Mesendoderm (in vitro differentiated cells): ENCODE data around the gene LMX1A.

ENCODE experiments used
- DNase-seq: peaks from one replicate; pipeline ENCODE4 v3.0.0; 2013
- H2AK5ac ChIP-seq: 2 replicates; pipeline ENCODE4 v1.6.1; 2013; ENCODE audit warnings: low read length, inconsistent platforms
- H2BK120ac ChIP-seq: 2 replicates; pipeline ENCODE4 v1.6.1; 2013; ENCODE audit warnings: low read depth, mild to moderate bottlenecking, low read length, moderate library complexity, mixed read lengths
- H2BK15ac ChIP-seq: replicated peaks from 2 replicates; pipeline ENCODE4 v1.6.1; 2013; ENCODE audit warnings: low read depth, mild to moderate bottlenecking, moderate library complexity
- H2BK5ac ChIP-seq: 2 replicates; pipeline ENCODE4 v1.6.1; 2013; ENCODE audit warnings: low read length, inconsistent platforms
- H3K18ac ChIP-seq: 2 replicates; pipeline ENCODE4 v1.6.1; 2013; ENCODE audit warnings: mild to moderate bottlenecking, low read length, mixed read lengths
- H3K23ac ChIP-seq: one replicate; pipeline ENCODE4 v1.6.1; 2013; ENCODE audit warnings: low read length
- H3K27ac ChIP-seq: 2 replicates; pipeline ENCODE4 v1.5.1; 2013; ENCODE audit warnings: low read depth, mild to moderate bottlenecking, inconsistent platforms, low read length, moderate library complexity
- H3K27me3 ChIP-seq: 2 replicates; pipeline ENCODE4 v1.6.1; 2013; ENCODE audit warnings: low read length, control low read depth, mild to moderate bottlenecking, inconsistent platforms; ENCODE audit not compliant: insufficient read depth, poor library complexity
- H3K36me3 ChIP-seq: 2 replicates; pipeline ENCODE4 v1.6.1; 2013; ENCODE audit warnings: low read length, inconsistent platforms; ENCODE audit not compliant: control insufficient read depth, insufficient read depth
- H3K4ac ChIP-seq: one replicate; pipeline ENCODE4 v1.6.1; 2013; ENCODE audit warnings: low read depth, mild to moderate bottlenecking, low read length, moderate library complexity
- H3K4me1 ChIP-seq: 2 replicates; pipeline ENCODE4 v1.6.1; 2013; ENCODE audit warnings: low read depth, low read length, inconsistent platforms; ENCODE audit not compliant: control insufficient read depth
- H3K4me2 ChIP-seq: 2 replicates; pipeline ENCODE4 v1.6.1; 2013; ENCODE audit warnings: low read length
- H3K4me3 ChIP-seq: 2 replicates; pipeline ENCODE4 v1.5.1; 2013; ENCODE audit warnings: mild to moderate bottlenecking, low read length
- H3K56ac ChIP-seq: one replicate; pipeline ENCODE4 v1.6.1; 2013; ENCODE audit warnings: low read length
- H3K79me1 ChIP-seq: 2 replicates; pipeline ENCODE4 v1.6.1; 2013; ENCODE audit warnings: low read length, inconsistent platforms
- H3K79me2 ChIP-seq: 2 replicates; pipeline ENCODE4 v1.6.1; 2013; ENCODE audit warnings: mild to moderate bottlenecking, low read length; ENCODE audit not compliant: control insufficient read depth, insufficient read depth
- H3K9ac ChIP-seq: 2 replicates; pipeline ENCODE4 v1.6.1; 2013; ENCODE audit warnings: low read length, inconsistent platforms
- H4K5ac ChIP-seq: one replicate; pipeline ENCODE4 v1.6.1; 2013; ENCODE audit warnings: low read length
- H4K8ac ChIP-seq: one replicate; pipeline ENCODE4 v1.6.1; 2013; ENCODE audit warnings: low read depth, mild to moderate bottlenecking, control low read depth, low read length, moderate library complexity
- WGBS: extraction: QIAGEN DNeasy Blood & Tissue Kit; methylation state at CpG from one replicate; pipeline ENCODE4 v1.1.7; 2013; ENCODE audit warnings: low lambda C conversion rate, missing lambda C conversion rate; ENCODE audit not compliant: insufficient coverage; ENCODE audit errors: extremely low coverage; 5-methylcytosine and 5-hydroxymethylcytosine counted together

The LMX1A gene

GRCh38 chr1:165189011-165189410 lies 167.5 kb downstream of the LMX1A start:
- no peak overlapping the region for H3K9ac ChIP-seq
- H3K18ac ChIP-seq = no peak overlapping the region
- no peak overlapping the region for H2BK5ac ChIP-seq
- no peak overlapping the region for H4K8ac ChIP-seq
- H3K36me3 ChIP-seq = no peaks in the 10 kb centered on the region
- no peaks in the 10 kb centered on the region for H3K79me2 ChIP-seq
- no peak overlapping the region for H2BK120ac ChIP-seq
- H3K4me2 ChIP-seq = no peak overlapping the region
- no peak overlapping the region for H3K4ac ChIP-seq
- H4K5ac ChIP-seq = no peak overlapping the region
- no CpG with 5 or more reads among the region's 2 CpGs for WGBS
- no peak overlapping the region for H2BK15ac ChIP-seq
- no peak for DNase-seq
- H3K56ac ChIP-seq = no peak overlapping the region
- H3K4me1 ChIP-seq = no peaks in the 10 kb centered on the region
- no peak overlapping the region for H3K4me3 ChIP-seq
- no peak overlapping the region for H3K27ac ChIP-seq
- H2AK5ac ChIP-seq = no peak overlapping the region
- H3K27me3 ChIP-seq = no peaks in the 10 kb centered on the region
- no peaks in the 10 kb centered on the region for H3K79me1 ChIP-seq
- H3K23ac ChIP-seq = no peak overlapping the region

GRCh38 chr1:165187031-165188009 lies 169.2 kb downstream of the LMX1A start:
- Histone ChIP-seq H3K9ac (no peak overlapping the region), H3K4ac (no peak overlapping the region), H3K56ac (no peak overlapping the region), H3K79me2 (no peaks in the 10 kb centered on the region), H3K27ac (no peak overlapping the region), H3K79me1 (no peaks in the 10 kb centered on the region), H2BK120ac (no peak overlapping the region), H3K4me3 (no peak overlapping the region), H2BK5ac (no peak overlapping the region), H3K23ac (no peak overlapping the region), H2AK5ac (no peak overlapping the region), H3K4me1 (no peaks in the 10 kb centered on the region), H3K27me3 (no peaks in the 10 kb centered on the region), H3K18ac (no peak overlapping the region), H4K5ac (no peak overlapping the region), H3K4me2 (no peak overlapping the region), H3K36me3 (no peaks in the 10 kb centered on the region), H2BK15ac (no peak overlapping the region), H4K8ac (no peak overlapping the region)
- DNase-seq = no peak
- WGBS = no CpG with 5 or more reads among the region's 3 CpGs

GRCh38 chr1:165185161-165185889 lies 171.2 kb downstream of the LMX1A start:
- Histone ChIP-seq H3K4me2 (no peak overlapping the region), H3K27ac (no peak overlapping the region), H3K4me3 (no peak overlapping the region), H3K9ac (no peak overlapping the region), H2BK120ac (no peak overlapping the region), H3K79me1 (no peaks in the 10 kb centered on the region), H4K8ac (no peak overlapping the region), H2BK15ac (no peak overlapping the region), H3K4me1 (no peaks in the 10 kb centered on the region), H2BK5ac (no peak overlapping the region), H2AK5ac (no peak overlapping the region), H3K23ac (no peak overlapping the region), H3K18ac (no peak overlapping the region), H4K5ac (no peak overlapping the region), H3K56ac (no peak overlapping the region), H3K36me3 (no peaks in the 10 kb centered on the region), H3K79me2 (no peaks in the 10 kb centered on the region), H3K27me3 (no peaks in the 10 kb centered on the region), H3K4ac (no peak overlapping the region)
- DNase-seq = no peak
- WGBS = no CpG with 5 or more reads among the region's 4 CpGs

GRCh38 chr1:165182975-165183374 lies 173.5 kb downstream of the LMX1A start:
- no CpG with 5 or more reads among the region's 3 CpGs for WGBS
- Histone ChIP-seq H2BK15ac (no peak overlapping the region), H3K4me3 (no peak overlapping the region), H3K79me2 (no peaks in the 10 kb centered on the region), H3K4me1 (no peaks in the 10 kb centered on the region), H3K79me1 (no peaks in the 10 kb centered on the region), H3K4ac (no peak overlapping the region), H4K5ac (no peak overlapping the region), H3K27me3 (no peaks in the 10 kb centered on the region), H3K4me2 (no peak overlapping the region), H3K27ac (no peak overlapping the region), H2BK5ac (no peak overlapping the region), H3K9ac (no peak overlapping the region), H3K56ac (no peak overlapping the region), H2AK5ac (no peak overlapping the region), H2BK120ac (no peak overlapping the region), H3K23ac (no peak overlapping the region), H3K18ac (no peak overlapping the region), H4K8ac (no peak overlapping the region), H3K36me3 (no peaks in the 10 kb centered on the region)
- no peak for DNase-seq

GRCh38 chr1:165179306-165179705 lies 177.2 kb downstream of the LMX1A start:
- H3K79me1 ChIP-seq = no peaks in the 10 kb centered on the region
- H3K4ac ChIP-seq = no peak overlapping the region
- no peak overlapping the region for H2BK120ac ChIP-seq
- H2BK5ac ChIP-seq = no peak overlapping the region
- no peak overlapping the region for H3K9ac ChIP-seq
- no peak for DNase-seq
- H3K36me3 ChIP-seq = no peaks in the 10 kb centered on the region
- H4K8ac ChIP-seq = no peak overlapping the region
- no peaks in the 10 kb centered on the region for H3K27me3 ChIP-seq
- H3K18ac ChIP-seq = no peak overlapping the region
- H3K23ac ChIP-seq = no peak overlapping the region
- no peaks in the 10 kb centered on the region for H3K4me1 ChIP-seq
- no peak overlapping the region for H4K5ac ChIP-seq
- no peak overlapping the region for H3K4me2 ChIP-seq
- no peak overlapping the region for H3K27ac ChIP-seq
- H2AK5ac ChIP-seq = no peak overlapping the region
- H3K56ac ChIP-seq = no peak overlapping the region
- WGBS = no CpG with 5 or more reads among the region's 6 CpGs
- no peak overlapping the region for H3K4me3 ChIP-seq
- H2BK15ac ChIP-seq = no peak overlapping the region
- H3K79me2 ChIP-seq = no peaks in the 10 kb centered on the region
